Stimulated activated CD8-positive, alpha-beta memory T cell treated with anti-CD3 and anti-CD28 coated beads, Interleukin-15, amount 100 ng/mL, for 1 hour (primary cell): Measurements from ENCODE around the gene PTPRC.
A peak's percentile ranks its signal among the peaks of the same experiment; 100 is the strongest.

Experiments
- DNase-seq: peaks from one replicate; pipeline ENCODE4 v3.0.0-alpha.2; 2020; ENCODE audit warnings: low read depth

PTPRC gene

GRCh38 chr1:198620218-198620617 is 18.6 kb upstream of the PTPRC start:
- DNase-seq, result no peak

- DNase-seq, result peak; percentile 31
Observed at GRCh38 chr1:198620951-198621824, 17.7 kb upstream of the PTPRC start.

GRCh38 chr1:198622001-198622400 is 16.8 kb upstream of the PTPRC start:
- no peak for DNase-seq

GRCh38 chr1:198623752-198624647 is 14.8 kb upstream of the PTPRC start:
- DNase-seq, result no peak

GRCh38 chr1:198624648-198624980 is 14.2 kb upstream of the PTPRC start:
- no peak for DNase-seq

GRCh38 chr1:198627436-198628066 is 11.3 kb upstream of the PTPRC start:
- no peak for DNase-seq

GRCh38 chr1:198628067-198628455 is 10.8 kb upstream of the PTPRC start:
- no peak for DNase-seq

- no peak for DNase-seq
Observed at GRCh38 chr1:198629610-198630009, 9.2 kb upstream of the PTPRC start.

GRCh38 chr1:198630863-198631262 is 8.0 kb upstream of the PTPRC start:
- DNase-seq, result no peak

- DNase-seq, result no peak
Observed at GRCh38 chr1:198631292-198631691, 7.5 kb upstream of the PTPRC start.

- no peak for DNase-seq
Observed at GRCh38 chr1:198632007-198632406, 6.8 kb upstream of the PTPRC start.

- DNase-seq, result no peak
Observed at GRCh38 chr1:198633675-198634121, 5.1 kb upstream of the PTPRC start.

- no peak for DNase-seq
Observed at GRCh38 chr1:198635964-198636363, 2.9 kb upstream of the PTPRC start.

GRCh38 chr1:198636391-198636790 is 2.4 kb upstream of the PTPRC start:
- DNase-seq, result no peak

GRCh38 chr1:198637157-198637556 is 1.7 kb upstream of the PTPRC start:
- DNase-seq, result no peak

- no peak for DNase-seq
Observed at GRCh38 chr1:198637916-198638437, 863 bp upstream of the PTPRC start.

GRCh38 chr1:198638441-198638840 is 399 bp upstream of the PTPRC start:
- no peak for DNase-seq

- DNase-seq, result no peak
Observed at GRCh38 chr1:198639671-198640143, 867 bp downstream of the PTPRC start.

GRCh38 chr1:198640174-198640573 is 1.3 kb downstream of the PTPRC start:
- no peak for DNase-seq

GRCh38 chr1:198641501-198641900 is 2.7 kb downstream of the PTPRC start:
- DNase-seq, result no peak

- DNase-seq, result no peak
Observed at GRCh38 chr1:198641966-198642668, 3.3 kb downstream of the PTPRC start.

GRCh38 chr1:198642983-198643382 is 4.1 kb downstream of the PTPRC start:
- DNase-seq, result no peak
